NCI-H1436 (cell line): Measurements from ENCODE around the gene RAB15.

Experiments used
- DNase-seq: peaks from one replicate; lab custom pipeline; 2025; lab: John Stamatoyannopoulos, UW

RAB15 gene

GRCh38 chr14:64971943-64972791 lies at the start of gene RAB15:
RAB15 (minus strand) TSS chr14:64972336; CDS start chr14:64972076, 260 bp downstream.
- no peak for DNase-seq

- DNase-seq, result no peak
These were observed 47.9 kb upstream of the RAB15 start for GRCh38 chr14:65019944-65020566.

GRCh38 chr14:65016471-65016870 lies 44.3 kb upstream of the RAB15 start:
- no peak for DNase-seq

GRCh38 chr14:65015391-65015790 lies 43.3 kb upstream of the RAB15 start:
- no peak for DNase-seq

- DNase-seq, result no peak
These were observed 40.2 kb upstream of the RAB15 start for GRCh38 chr14:65012353-65012752.

GRCh38 chr14:65011538-65011937 lies 39.4 kb upstream of the RAB15 start:
- DNase-seq, result no peak

GRCh38 chr14:65010211-65010931 lies 38.2 kb upstream of the RAB15 start:
- DNase-seq, result no peak

GRCh38 chr14:65007202-65007601 lies 35.1 kb upstream of the RAB15 start:
- no peak for DNase-seq

- DNase-seq, result peak; percentile 10
These were observed 34.2 kb upstream of the RAB15 start for GRCh38 chr14:65006261-65006721.

- DNase-seq, result no peak
These were observed 31.3 kb upstream of the RAB15 start for GRCh38 chr14:65003394-65003793.

GRCh38 chr14:65002586-65003210 lies 30.6 kb upstream of the RAB15 start:
- no peak for DNase-seq

- no peak for DNase-seq
These were observed 29.6 kb upstream of the RAB15 start for GRCh38 chr14:65001723-65002122.

GRCh38 chr14:65000898-65001591 lies 28.9 kb upstream of the RAB15 start:
- no peak for DNase-seq

GRCh38 chr14:64998455-64998931 lies 26.4 kb upstream of the RAB15 start:
- no peak for DNase-seq

GRCh38 chr14:64997108-64997794 lies 25.1 kb upstream of the RAB15 start:
- DNase-seq, result no peak

- no peak for DNase-seq
These were observed 23.2 kb upstream of the RAB15 start for GRCh38 chr14:64995291-64995690.

GRCh38 chr14:64994540-64994939 lies 22.4 kb upstream of the RAB15 start:
- no peak for DNase-seq

GRCh38 chr14:64993266-64993930 lies 21.3 kb upstream of the RAB15 start:
- no peak for DNase-seq

- no peak for DNase-seq
These were observed 20.3 kb upstream of the RAB15 start for GRCh38 chr14:64992328-64992885.

- DNase-seq, result no peak
These were observed 18.8 kb upstream of the RAB15 start for GRCh38 chr14:64990939-64991338.
